OCI-LY3 (cell line): ENCODE results near the gene ZMYM4.

Source experiments
- H2AFZ ChIP-seq: fragments of 200-600, 300-600 bp; shearing (Covaris generic); 2 replicates; pipeline ENCODE4 v1.6.0; 2014; ENCODE audit warnings: antibody characterized with exemption, low read depth, low read length
- H3K27ac ChIP-seq: fragments of 200-600, 300-600 bp; sonication (generic); 2 replicates; pipeline ENCODE4 v1.5.1; 2014; ENCODE audit warnings: mild to moderate bottlenecking, low read length, moderate library complexity, mixed read lengths
- H3K27me3 ChIP-seq: fragments of 200-600, 300-600 bp; sonication (generic); 2 replicates; pipeline ENCODE4 v1.6.1; 2014; ENCODE audit warnings: low read depth, low read length, mixed read lengths
- H3K36me3 ChIP-seq: fragments of 200-600, 300-600 bp; sonication (generic); replicated peaks from 2 replicates; pipeline ENCODE3; 2014; ENCODE audit warnings: low read depth, low read length, mixed read lengths
- H3K4me1 ChIP-seq: fragments of 300-600, 200-600 bp; sonication (generic); 2 replicates; pipeline ENCODE4 v1.6.1; 2014; ENCODE audit warnings: low read length, mixed read lengths
- H3K4me2 ChIP-seq: fragments of 200-600, 300-600 bp; sonication (generic); 2 replicates; pipeline ENCODE4 v1.6.1; 2014; ENCODE audit warnings: low read length, mixed read lengths
- H3K4me3 ChIP-seq: fragments of 300-600, 200-600 bp; sonication (generic); 2 replicates; pipeline ENCODE4 v1.5.1; 2014; ENCODE audit warnings: antibody characterized with exemption, mild to moderate bottlenecking, low read length, moderate library complexity
- H3K79me2 ChIP-seq: fragments of 300-600, 200-600 bp; shearing (Covaris generic); 2 replicates; pipeline ENCODE4 v1.6.1; 2014; ENCODE audit warnings: mild to moderate bottlenecking, low read length, mixed read lengths
- H3K9ac ChIP-seq: fragments of 300-600, 200-600 bp; shearing (Covaris generic); 2 replicates; pipeline ENCODE4 v1.6.0; 2014; ENCODE audit warnings: mild to moderate bottlenecking, low read length, moderate library complexity
- H3K9me3 ChIP-seq: fragments of 200-600, 300-600 bp; shearing (Covaris generic); 2 replicates; pipeline ENCODE4 v1.6.1; 2014; ENCODE audit warnings: low read length, mixed read lengths; ENCODE audit not compliant: insufficient read depth
- H4K20me1 ChIP-seq: fragments of 200-600, 300-600 bp; sonication (generic); 2 replicates; pipeline ENCODE4 v1.6.1; 2016; ENCODE audit warnings: low read length, mixed read lengths; ENCODE audit not compliant: insufficient read depth
- EZH2phosphoT487 ChIP-seq: fragments of 200-600 bp; shearing (Covaris generic); IDR thresholded peaks from 2 replicates; pipeline ENCODE4 v1.6.1; 2018; ENCODE audit warnings: antibody characterized with exemption, mixed run types, low read depth
- TF ChIP-seq, protein P1 (sequence below): fragments of 200-600, 300-600 bp; sonication (generic); IDR thresholded peaks from 2 replicates; pipeline ENCODE4 v1.5.1; 2014; ENCODE audit warnings: antibody characterized with exemption, low read length, low read depth

ZMYM4 gene

DNA sequence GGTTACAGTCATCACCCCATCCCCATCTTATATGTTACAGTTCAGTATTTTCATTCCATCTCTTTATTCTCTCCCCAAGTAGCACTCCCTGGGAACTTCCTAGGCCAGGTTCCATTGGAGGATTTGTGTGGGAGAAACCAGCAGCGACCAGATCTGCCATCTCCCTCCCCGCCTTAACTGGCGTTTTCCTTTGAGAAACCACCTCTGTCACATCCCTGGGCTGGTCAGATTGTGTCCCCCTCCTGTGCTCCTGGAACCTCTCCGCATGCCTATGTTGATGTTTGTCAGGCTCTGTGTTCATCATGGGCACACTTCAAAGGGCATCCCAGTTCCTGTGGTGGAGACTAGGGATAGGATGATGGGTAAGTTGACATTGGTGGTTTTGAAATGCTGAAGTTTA lies 162.3 kb downstream of the ZMYM4 start:
- Histone ChIP-seq H3K9me3 (no peaks in the 10 kb centered on the region), H3K4me3 (no peak overlapping the region), H2AFZ (no peak overlapping the region), H3K79me2 (no peaks in the 10 kb centered on the region), H3K36me3 (peaks cover 5% of the 10 kb centered on the region), H4K20me1 (no peaks in the 10 kb centered on the region), H3K9ac (no peak overlapping the region), H3K4me2 (no peak overlapping the region), H3K4me1 (peaks cover 9% of the 10 kb centered on the region), H3K27me3 (no peaks in the 10 kb centered on the region), H3K27ac (no peak overlapping the region)
- TF ChIP-seq, protein P1, sequence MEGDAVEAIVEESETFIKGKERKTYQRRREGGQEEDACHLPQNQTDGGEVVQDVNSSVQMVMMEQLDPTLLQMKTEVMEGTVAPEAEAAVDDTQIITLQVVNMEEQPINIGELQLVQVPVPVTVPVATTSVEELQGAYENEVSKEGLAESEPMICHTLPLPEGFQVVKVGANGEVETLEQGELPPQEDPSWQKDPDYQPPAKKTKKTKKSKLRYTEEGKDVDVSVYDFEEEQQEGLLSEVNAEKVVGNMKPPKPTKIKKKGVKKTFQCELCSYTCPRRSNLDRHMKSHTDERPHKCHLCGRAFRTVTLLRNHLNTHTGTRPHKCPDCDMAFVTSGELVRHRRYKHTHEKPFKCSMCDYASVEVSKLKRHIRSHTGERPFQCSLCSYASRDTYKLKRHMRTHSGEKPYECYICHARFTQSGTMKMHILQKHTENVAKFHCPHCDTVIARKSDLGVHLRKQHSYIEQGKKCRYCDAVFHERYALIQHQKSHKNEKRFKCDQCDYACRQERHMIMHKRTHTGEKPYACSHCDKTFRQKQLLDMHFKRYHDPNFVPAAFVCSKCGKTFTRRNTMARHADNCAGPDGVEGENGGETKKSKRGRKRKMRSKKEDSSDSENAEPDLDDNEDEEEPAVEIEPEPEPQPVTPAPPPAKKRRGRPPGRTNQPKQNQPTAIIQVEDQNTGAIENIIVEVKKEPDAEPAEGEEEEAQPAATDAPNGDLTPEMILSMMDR: no peak
- no peak for TF ChIP-seq EZH2phosphoT487

DNA sequence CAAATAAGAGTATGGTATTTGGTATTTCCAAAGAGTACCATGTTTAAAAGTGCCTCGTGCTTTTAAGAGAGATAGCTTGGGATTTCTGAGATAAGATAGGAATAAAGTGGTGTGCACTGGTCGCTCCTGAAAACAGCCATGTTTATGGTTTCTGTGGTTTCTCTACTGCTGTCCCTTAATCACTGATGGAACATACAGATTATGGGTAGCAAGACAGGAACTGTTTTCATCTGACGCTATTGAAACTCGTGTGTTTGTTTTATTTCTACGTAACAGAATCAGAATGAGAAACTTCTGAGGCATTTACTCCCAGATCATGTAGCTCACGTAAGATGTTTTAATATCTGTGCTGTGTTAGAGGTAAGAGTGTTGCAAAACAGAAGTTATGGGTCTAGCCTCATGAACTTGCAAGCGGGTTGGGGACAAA lies 162.7 kb downstream of the ZMYM4 start:
- Histone ChIP-seq H3K79me2 (no peaks in the 10 kb centered on the region), H3K36me3 (peaks cover 5% of the 10 kb centered on the region), H4K20me1 (no peaks in the 10 kb centered on the region), H3K4me1 (peaks cover 5% of the 10 kb centered on the region), H3K27me3 (no peaks in the 10 kb centered on the region), H3K27ac (no peak overlapping the region), H3K9me3 (no peaks in the 10 kb centered on the region), H2AFZ (no peak overlapping the region), H3K4me2 (no peak overlapping the region), H3K9ac (no peak overlapping the region), H3K4me3 (no peak overlapping the region)
- TF ChIP-seq, protein P1: no peak
- no peak for TF ChIP-seq EZH2phosphoT487

DNA sequence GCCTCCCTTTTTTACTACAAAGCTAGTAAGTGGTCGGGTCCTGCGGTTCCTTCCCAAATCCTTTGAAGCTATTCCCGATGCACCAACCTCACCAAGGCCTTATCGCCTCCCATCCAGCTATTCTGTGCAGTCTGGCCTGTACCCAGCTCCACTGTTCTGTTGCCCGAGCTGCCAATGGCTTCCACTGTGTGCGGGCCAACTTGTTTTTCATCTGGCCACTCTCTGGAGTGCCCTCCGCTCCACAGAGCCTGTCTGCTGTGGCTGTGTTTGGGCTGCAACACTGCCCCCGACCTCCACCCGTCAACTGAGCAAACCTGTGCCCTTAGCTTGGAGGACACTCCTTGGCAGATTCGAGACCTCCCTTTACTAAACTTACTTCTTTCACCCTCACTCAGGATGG lies 163.7 kb downstream of the ZMYM4 start:
- TF ChIP-seq EZH2phosphoT487: no peak
- TF ChIP-seq, protein P1: no peak
- peaks cover 5% of the 10 kb centered on the region for H3K36me3 ChIP-seq
- H3K4me3 ChIP-seq: no peak overlapping the region
- no peaks in the 10 kb centered on the region for H3K9me3 ChIP-seq
- no peaks in the 10 kb centered on the region for H3K79me2 ChIP-seq
- no peak overlapping the region for H2AFZ ChIP-seq
- no peak overlapping the region for H3K27ac ChIP-seq
- no peak overlapping the region for H3K9ac ChIP-seq
- H3K27me3 ChIP-seq: no peaks in the 10 kb centered on the region
- H3K4me2 ChIP-seq: no peak overlapping the region
- H4K20me1 ChIP-seq: no peaks in the 10 kb centered on the region
- peaks cover 5% of the 10 kb centered on the region for H3K4me1 ChIP-seq

DNA sequence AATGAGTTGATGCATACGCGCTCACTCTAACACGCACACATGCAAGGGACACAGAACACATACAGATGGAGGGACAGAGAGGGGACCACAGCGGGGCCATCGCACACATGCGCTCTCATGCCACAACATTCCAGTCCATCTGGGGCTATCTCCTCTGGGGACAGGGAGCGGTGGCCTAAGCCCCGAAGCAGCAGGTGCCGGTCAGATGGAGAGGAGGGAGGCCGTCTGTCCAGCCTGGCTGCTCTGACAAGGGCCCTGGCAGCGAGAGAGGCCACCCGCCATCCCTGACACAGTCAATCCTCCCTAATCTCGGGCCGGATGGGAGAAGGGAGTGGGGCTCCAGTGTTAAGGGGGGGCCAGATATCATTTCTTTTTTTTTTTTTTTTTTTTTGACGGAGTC lies 165.2 kb downstream of the ZMYM4 start:
- Histone ChIP-seq H3K27me3 (no peaks in the 10 kb centered on the region), H3K79me2 (no peaks in the 10 kb centered on the region), H3K27ac (no peak overlapping the region), H2AFZ (no peak overlapping the region), H3K9ac (no peak overlapping the region), H3K4me2 (no peak overlapping the region), H3K4me1 (peaks cover 13% of the 10 kb centered on the region), H3K36me3 (peaks cover 5% of the 10 kb centered on the region), H3K9me3 (no peaks in the 10 kb centered on the region), H3K4me3 (no peak overlapping the region), H4K20me1 (no peaks in the 10 kb centered on the region)
- TF ChIP-seq, protein P1: no peak
- no peak for TF ChIP-seq EZH2phosphoT487
